Measurements from ENCODE around the gene ZNF213.

The ZNF213 gene

GRCh38 chr16:3187798-3188674 lies 53.2 kb downstream of the ZNF213 start, which contains the start of gene OR1F1 (continued):
- no peak for TF ChIP-seq ZNF704 (tag by site-specific recombination; IDR thresholded peaks at IDR 0.05)
- peak; percentile 81 for TF ChIP-seq KLF8 (tag by site-specific recombination; IDR thresholded peaks at IDR 0.05)
- peak; percentile 9; the same call in 1 of the 2 replicates for TF ChIP-seq GLIS2 (tag by site-specific recombination; IDR thresholded peaks at IDR 0.05)
- TF ChIP-seq ZSCAN5A (tag by site-specific recombination; IDR thresholded peaks at IDR 0.05) = peak; percentile 45; the same call in 1 of the 2 replicates
- no peak for TF ChIP-seq RBAK (tag by site-specific recombination; IDR thresholded peaks at IDR 0.05)
- TF ChIP-seq ZNF600 (tag by site-specific recombination; IDR thresholded peaks at IDR 0.05) = 0 out of 2 replicates have a peak, but pooled peaks have one; percentile 4
- TF ChIP-seq MYNN (tag by site-specific recombination; IDR thresholded peaks at IDR 0.05; ENCODE audit: borderline replicate concordance) = no peak
- TF ChIP-seq GFI1B (tag by site-specific recombination; IDR thresholded peaks at IDR 0.05) = 0 out of 2 replicates have a peak, but pooled peaks have one; percentile 57
- 0 out of 2 replicates have a peak, but pooled peaks have one; percentile 19 for TF ChIP-seq INSM2 (tag by site-specific recombination; IDR thresholded peaks at IDR 0.05)
- no peak for TF ChIP-seq ZNF426 (tag by site-specific recombination; IDR thresholded peaks at IDR 0.05)
- no peak for TF ChIP-seq ZNF514 (tag by site-specific recombination; IDR thresholded peaks at IDR 0.05)
- no peak for TF ChIP-seq ZNF521 (tag by site-specific recombination; IDR thresholded peaks at IDR 0.05)
- no peak for TF ChIP-seq TSHZ1 (tag by site-specific recombination; IDR thresholded peaks at IDR 0.05; ENCODE audit: borderline replicate concordance)
- no peak for TF ChIP-seq ZNF416 (tag by site-specific recombination; IDR thresholded peaks at IDR 0.05)
- no peak for TF ChIP-seq ZNF169 (tag by site-specific recombination; IDR thresholded peaks at IDR 0.05)
- TF ChIP-seq ZNF580 (tag by site-specific recombination; IDR thresholded peaks at IDR 0.05) = peak; percentile 94
- TF ChIP-seq ZNF335 (tag by site-specific recombination; conservative IDR thresholded peaks at IDR 0.05) = peak; percentile 86
- TF ChIP-seq REPIN1 (tag by site-specific recombination; IDR thresholded peaks at IDR 0.05; ENCODE audit: low read depth) = 0 out of 2 replicates have a peak, but pooled peaks have one; percentile 30
- TF ChIP-seq BCL11B (tag by site-specific recombination; IDR thresholded peaks at IDR 0.05; ENCODE audit: low read depth) = peak; percentile 16; the same call in 1 of the 2 replicates
- TF ChIP-seq ZNF768 (tag by site-specific recombination; IDR thresholded peaks at IDR 0.05) = no peak
- no peak for TF ChIP-seq GLI2 (tag by site-specific recombination; IDR thresholded peaks at IDR 0.05; ENCODE audit: borderline replicate concordance, low read depth)
- TF ChIP-seq ZNF626 (tag by site-specific recombination; IDR thresholded peaks at IDR 0.05) = no peak
- no peak for TF ChIP-seq ZNF114 (tag by site-specific recombination; IDR thresholded peaks at IDR 0.05)
- peak; percentile 97 for TF ChIP-seq ZBTB21 (tag by site-specific recombination; IDR thresholded peaks at IDR 0.05)
- peak; percentile 97 for TF ChIP-seq ZNF629 (tag by site-specific recombination; IDR thresholded peaks at IDR 0.05)
- TF ChIP-seq BCL11A (tag by site-specific recombination; IDR thresholded peaks at IDR 0.05; ENCODE audit: low read depth) = peak; percentile 56; the same call in 1 of the 2 replicates
- peak; percentile 58; the same call in 1 of the 2 replicates for TF ChIP-seq ZBTB6 (tag by site-specific recombination; IDR thresholded peaks at IDR 0.05)
- TF ChIP-seq ZNF350 (tag by site-specific recombination; IDR thresholded peaks at IDR 0.05) = no peak
- 0 out of 2 replicates have a peak, but pooled peaks have one; percentile 23 for TF ChIP-seq WT1 (tag by site-specific recombination; IDR thresholded peaks at IDR 0.05)
- no peak for TF ChIP-seq ZNF221 (tag by site-specific recombination; IDR thresholded peaks at IDR 0.05; ENCODE audit: borderline replicate concordance)
- no peak for TF ChIP-seq HOXC10 (CRISPR knock-in tag; IDR thresholded peaks at IDR 0.05)

Measured in HEK293 (cell line).